BJ (cell line): ENCODE data around the gene CCDC170. TPM values are rescaled to one million over a fixed set of nuclear protein-coding genes. Genes with fewer than 3 reads are reported as not detected.
A peak's percentile ranks its signal among the peaks of the same experiment; 100 is the strongest.

Experiments
- CTCF ChIA-PET: fragments of 350-600 bp; formaldehyde crosslinking; extraction: SDS; loops from one replicate; lab custom pipeline; 2021; ENCODE audit warnings: antibody characterized with exemption, inconsistent platforms; lab: Yijun Ruan, JAX
- POLR2A ChIA-PET: fragments of 300-600 bp; sonication (Branson Sonifier 250); formaldehyde crosslinking; extraction: SDS; loops from one replicate; lab custom pipeline; 2021; ENCODE audit warnings: antibody characterized with exemption; lab: Charles Lee
- DNase-seq: peaks from one replicate; pipeline ENCODE4 v3.0.0-alpha.2; 2011; ENCODE audit warnings: low read depth
- H3K27me3 ChIP-seq: 2 replicates; pipeline ENCODE4 v1.6.0; 2011; ENCODE audit warnings: low read length; ENCODE audit not compliant: control insufficient read depth, insufficient read depth
- H3K36me3 ChIP-seq: 2 replicates; pipeline ENCODE4 v1.5.1; 2011; ENCODE audit warnings: low read length; ENCODE audit not compliant: control insufficient read depth, insufficient read depth
- H3K4me3 ChIP-seq: 2 replicates; pipeline ENCODE4 v1.5.1; 2011; ENCODE audit warnings: low read depth, mild to moderate bottlenecking, control low read depth, low read length
- polyA plus RNA-seq: library from polyadenylated mRNA; depleted of rRNA; stranded (reverse); fragments of >200 nt; gene quantifications from 2 replicates; pipeline ENCODE4 v1.2.3, GENCODE V29; 2011
- TF ChIP-seq, protein P1 (sequence below): IDR thresholded peaks from 2 replicates; pipeline ENCODE4 v1.5.1; 2011; ENCODE audit warnings: low read depth, mild to moderate bottlenecking, control low read depth, inconsistent platforms, low read length, moderate library complexity; ENCODE audit not compliant: insufficient read depth

The CCDC170 gene
- polyA plus RNA-seq, 1 experiment, result 0.11 TPM

GRCh38 chr6:151494235-151494935 lies 568 bp downstream of the CCDC170 start:
- TF ChIP-seq, protein P1, sequence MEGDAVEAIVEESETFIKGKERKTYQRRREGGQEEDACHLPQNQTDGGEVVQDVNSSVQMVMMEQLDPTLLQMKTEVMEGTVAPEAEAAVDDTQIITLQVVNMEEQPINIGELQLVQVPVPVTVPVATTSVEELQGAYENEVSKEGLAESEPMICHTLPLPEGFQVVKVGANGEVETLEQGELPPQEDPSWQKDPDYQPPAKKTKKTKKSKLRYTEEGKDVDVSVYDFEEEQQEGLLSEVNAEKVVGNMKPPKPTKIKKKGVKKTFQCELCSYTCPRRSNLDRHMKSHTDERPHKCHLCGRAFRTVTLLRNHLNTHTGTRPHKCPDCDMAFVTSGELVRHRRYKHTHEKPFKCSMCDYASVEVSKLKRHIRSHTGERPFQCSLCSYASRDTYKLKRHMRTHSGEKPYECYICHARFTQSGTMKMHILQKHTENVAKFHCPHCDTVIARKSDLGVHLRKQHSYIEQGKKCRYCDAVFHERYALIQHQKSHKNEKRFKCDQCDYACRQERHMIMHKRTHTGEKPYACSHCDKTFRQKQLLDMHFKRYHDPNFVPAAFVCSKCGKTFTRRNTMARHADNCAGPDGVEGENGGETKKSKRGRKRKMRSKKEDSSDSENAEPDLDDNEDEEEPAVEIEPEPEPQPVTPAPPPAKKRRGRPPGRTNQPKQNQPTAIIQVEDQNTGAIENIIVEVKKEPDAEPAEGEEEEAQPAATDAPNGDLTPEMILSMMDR, result no peak
- Histone ChIP-seq H3K4me3 (peak overlapping the region; percentile 60), H3K27me3 (no peaks in the 10 kb centered on the region), H3K36me3 (no peaks in the 10 kb centered on the region)
- DNase-seq, result no peak
- CTCF ChIA-PET, result interaction anchor here (1.5 kb wide), 1 partner anchor 19 kb away, joined by 3 read pairs; no protein-coding TSS in a partner anchor
- POLR2A ChIA-PET, result no interaction called here

DNA sequence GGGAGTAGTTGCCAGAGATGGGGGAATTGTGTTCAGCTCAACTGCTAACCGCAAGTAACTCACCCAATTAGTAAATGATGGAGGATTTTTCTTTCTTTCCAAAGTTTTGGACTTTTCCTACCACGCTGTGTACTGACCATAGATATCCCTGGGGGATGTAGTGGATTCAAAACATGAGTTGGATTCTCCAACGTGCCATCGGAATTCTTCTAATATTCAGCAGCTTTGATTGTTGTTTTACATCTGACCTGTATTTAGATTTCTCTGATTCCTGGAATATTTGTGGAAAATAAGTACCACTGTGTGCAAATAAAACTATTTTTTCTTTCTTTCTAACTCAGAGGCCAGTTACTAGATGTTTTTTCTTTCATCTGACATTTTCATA lies 1.1 kb downstream of the CCDC170 start:
- Histone ChIP-seq H3K4me3 (peak overlapping the region; percentile 60), H3K27me3 (no peaks in the 10 kb centered on the region), H3K36me3 (no peaks in the 10 kb centered on the region)
- ChIA-PET POLR2A (no interaction called here), CTCF (interaction anchor here (1.5 kb wide), 1 partner anchor 19 kb away, joined by 3 read pairs; no protein-coding TSS in a partner anchor)
- TF ChIP-seq, protein P1, result no peak
- no peak for DNase-seq

DNA sequence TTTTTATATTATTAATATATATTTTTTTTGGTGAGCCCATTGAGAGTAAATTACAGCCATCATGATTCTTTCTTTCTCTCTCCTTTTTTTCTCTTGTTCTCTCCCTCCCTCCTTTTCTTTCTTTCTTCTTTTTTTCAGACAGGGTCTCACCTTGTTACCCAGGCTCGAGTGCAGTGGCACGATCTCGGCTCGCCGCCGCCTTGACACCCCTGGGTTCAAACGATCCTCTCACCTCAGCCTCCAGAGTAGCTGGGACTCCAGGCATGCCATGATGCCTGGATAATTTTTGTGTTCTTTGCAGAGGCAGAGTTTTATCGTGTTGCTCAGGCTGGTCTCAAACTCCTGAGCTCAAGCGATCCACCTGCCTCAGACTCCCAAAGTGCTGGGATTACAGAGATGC lies 1.6 kb downstream of the CCDC170 start:
- ChIA-PET POLR2A (no interaction called here), CTCF (interaction anchor here (1.5 kb wide), 1 partner anchor 20 kb away, joined by 3 read pairs; no protein-coding TSS in a partner anchor)
- H3K36me3 ChIP-seq, result no peaks in the 10 kb centered on the region
- TF ChIP-seq, protein P1, result no peak
- no peaks in the 10 kb centered on the region for H3K27me3 ChIP-seq
- no peak for DNase-seq
- no peak overlapping the region for H3K4me3 ChIP-seq

GRCh38 chr6:151497905-151498304 lies 4.1 kb downstream of the CCDC170 start:
- Histone ChIP-seq H3K27me3 (no peaks in the 10 kb centered on the region), H3K36me3 (no peaks in the 10 kb centered on the region), H3K4me3 (no peak overlapping the region)
- CTCF ChIA-PET, result no interaction called here
- no peak for DNase-seq
- TF ChIP-seq, protein P1, result no peak
- POLR2A ChIA-PET, result no interaction called here

- DNase-seq, result no peak
- CTCF ChIA-PET, result no interaction called here
- H3K36me3 ChIP-seq, result no peaks in the 10 kb centered on the region
- TF ChIP-seq, protein P1, result no peak
- H3K27me3 ChIP-seq, result no peaks in the 10 kb centered on the region
- H3K4me3 ChIP-seq, result no peak overlapping the region
- POLR2A ChIA-PET, result no interaction called here
These were observed 4.5 kb downstream of the CCDC170 start for GRCh38 chr6:151498327-151498726.
